Stimulated activated naive CD4-positive, alpha-beta T cell (primary cell): ENCODE results near the gene TLE1.
"Not testable (repeated sequence)": the region's sequence is repeated elsewhere in the genome, so short reads cannot be mapped to it uniquely, and the experiment has no call there.

Source experiments
- DNase-seq, 6 experiments: peaks; one replicate each; lab custom pipeline; 2025; lab: John Stamatoyannopoulos, UW

Gene TLE1

GRCh38 chr9:81601639-81602623 is 87.4 kb downstream of the TLE1 start:
- DNase-seq = no peak

GRCh38 chr9:81600631-81601030 is 88.7 kb downstream of the TLE1 start:
- DNase-seq = no peak

- DNase-seq = no peak
These were observed 89.5 kb downstream of the TLE1 start for GRCh38 chr9:81599837-81600236.

GRCh38 chr9:81598811-81599210 is 90.5 kb downstream of the TLE1 start:
- no peak for DNase-seq

GRCh38 chr9:81598123-81598497 is 91.2 kb downstream of the TLE1 start:
- no peak for DNase-seq

- DNase-seq = no peak
These were observed 91.8 kb downstream of the TLE1 start for GRCh38 chr9:81597419-81598122.

GRCh38 chr9:81596679-81597418 is 92.5 kb downstream of the TLE1 start:
- no peak for DNase-seq

- DNase-seq = no peak
These were observed 93.3 kb downstream of the TLE1 start for GRCh38 chr9:81595887-81596543.

GRCh38 chr9:81595293-81595692 is 94.1 kb downstream of the TLE1 start:
- not testable (repeated sequence) for DNase-seq

GRCh38 chr9:81594415-81594814 is 94.9 kb downstream of the TLE1 start:
- DNase-seq = no peak

- DNase-seq = no peak
These were observed 96.5 kb downstream of the TLE1 start for GRCh38 chr9:81592887-81593266.

- no peak for DNase-seq
These were observed 97.6 kb downstream of the TLE1 start for GRCh38 chr9:81591791-81592190.

- no peak for DNase-seq
These were observed 98.7 kb downstream of the TLE1 start for GRCh38 chr9:81590688-81591087.

GRCh38 chr9:81589819-81590218 is 99.5 kb downstream of the TLE1 start:
- DNase-seq = no peak

GRCh38 chr9:81589392-81589791 is 100.0 kb downstream of the TLE1 start:
- DNase-seq = no peak

- DNase-seq = no peak
These were observed 101.0 kb downstream of the TLE1 start for GRCh38 chr9:81588148-81588871.

- DNase-seq = no peak
These were observed 102.6 kb downstream of the TLE1 start for GRCh38 chr9:81586786-81587185.

- no peak for DNase-seq
These were observed 104.1 kb downstream of the TLE1 start for GRCh38 chr9:81585191-81585763.

- DNase-seq = no peak
These were observed 105.2 kb downstream of the TLE1 start for GRCh38 chr9:81584099-81584498.

- DNase-seq = no peak
These were observed 107.4 kb downstream of the TLE1 start for GRCh38 chr9:81581986-81582385.

GRCh38 chr9:81579381-81579780 is 110.0 kb downstream of the TLE1 start:
- DNase-seq = no peak
